Activated CD4-positive, CD25-positive, alpha-beta regulatory T cell treated with anti-CD3 and anti-CD28 coated beads, Interleukin-2, amount 50 U/mL, for 72 hours (primary cell): ENCODE data around the gene TMEM14C.
"Not testable (repeated sequence)": the region's sequence is repeated elsewhere in the genome, so short reads cannot be mapped to it uniquely, and the experiment has no call there.

Source experiments
- DNase-seq: peaks from one replicate; pipeline ENCODE4 v3.0.0; 2021

TMEM14C gene

DNA sequence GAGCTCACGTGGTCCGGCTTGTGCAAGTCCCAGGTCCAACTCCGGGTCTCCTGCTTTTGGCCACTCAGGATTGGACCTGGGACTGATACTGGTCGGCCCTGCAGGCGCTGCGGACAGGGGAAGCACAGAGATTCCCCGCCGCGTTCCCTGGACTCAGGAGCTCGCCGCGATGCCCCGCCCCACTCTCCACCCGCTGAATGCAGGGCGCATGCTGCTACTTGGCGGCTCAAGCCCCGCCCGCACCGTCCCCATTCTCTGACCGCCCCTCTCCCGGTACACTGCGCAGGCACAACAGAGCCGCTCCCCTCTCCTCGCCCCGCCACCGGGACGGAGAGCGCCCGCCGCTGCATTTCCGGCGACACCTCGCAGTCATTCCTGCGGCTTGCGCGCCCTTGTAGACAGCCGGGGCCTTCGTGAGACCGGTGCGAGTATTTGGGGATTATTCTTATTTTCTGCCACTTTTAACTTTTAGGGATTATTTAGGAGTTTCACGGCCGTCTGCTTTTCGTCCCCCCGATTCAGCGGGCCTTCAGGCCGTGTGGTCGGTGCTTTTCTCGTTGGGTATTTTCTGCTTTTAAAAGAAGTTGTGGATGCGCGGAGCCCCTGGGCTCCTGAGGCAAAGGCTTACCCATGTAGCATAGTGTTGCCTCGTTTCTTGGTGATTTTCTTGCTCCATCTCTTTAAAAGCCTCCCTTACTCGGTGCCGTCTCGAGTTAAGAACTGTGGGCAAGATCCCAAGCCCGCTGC, at the start of gene TMEM14C:
TMEM14C (plus strand) TSS at position 251 of the 747 bp plus-strand sequence. CDS start 1,544 bp downstream, outside the sequence.
- peak; percentile 84 for DNase-seq

DNA sequence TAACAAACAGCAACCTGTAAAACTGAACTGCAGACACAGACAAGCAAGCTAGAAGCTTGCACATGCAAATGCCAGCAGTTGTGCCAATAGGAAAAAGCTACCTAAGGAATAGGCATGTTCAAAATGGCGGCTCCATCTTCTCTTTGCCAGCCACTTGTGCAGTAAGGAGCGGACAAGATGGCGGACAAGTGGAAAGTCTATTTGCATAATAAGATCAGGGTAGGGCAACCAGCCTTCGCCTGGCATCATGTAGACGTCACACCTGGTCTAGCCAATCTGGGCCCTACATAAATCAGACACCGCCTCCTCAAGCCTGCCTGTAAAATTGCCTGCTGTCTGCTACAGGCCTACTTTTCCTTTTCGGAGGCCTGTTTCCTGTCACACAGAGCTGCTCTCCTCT, 46.5 kb upstream of the TMEM14C start:
- DNase-seq, result no peak

DNA sequence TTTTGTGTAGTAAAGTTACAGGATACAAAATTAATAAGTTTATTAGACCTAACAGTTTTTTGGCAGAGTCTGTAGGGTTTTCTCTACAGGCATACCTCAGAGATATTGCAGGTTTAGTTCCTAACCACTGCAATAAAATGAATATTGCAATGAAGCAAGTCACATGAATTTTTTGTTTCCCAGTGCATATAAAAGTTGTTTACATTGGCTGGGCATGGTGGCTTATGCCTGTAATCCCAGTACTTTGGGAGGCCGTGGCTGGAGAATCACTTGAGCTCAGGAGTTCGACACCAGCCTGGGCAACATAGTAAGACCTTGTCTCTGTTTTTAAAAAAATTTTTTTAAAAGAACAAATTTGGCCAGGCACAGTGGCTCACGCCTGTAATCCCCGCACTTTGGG, 44.4 kb upstream of the TMEM14C start:
- DNase-seq, result no peak

- DNase-seq, result no peak
Measured at GRCh38 chr6:10681795-10682194, 41.1 kb upstream of the TMEM14C start.

DNA sequence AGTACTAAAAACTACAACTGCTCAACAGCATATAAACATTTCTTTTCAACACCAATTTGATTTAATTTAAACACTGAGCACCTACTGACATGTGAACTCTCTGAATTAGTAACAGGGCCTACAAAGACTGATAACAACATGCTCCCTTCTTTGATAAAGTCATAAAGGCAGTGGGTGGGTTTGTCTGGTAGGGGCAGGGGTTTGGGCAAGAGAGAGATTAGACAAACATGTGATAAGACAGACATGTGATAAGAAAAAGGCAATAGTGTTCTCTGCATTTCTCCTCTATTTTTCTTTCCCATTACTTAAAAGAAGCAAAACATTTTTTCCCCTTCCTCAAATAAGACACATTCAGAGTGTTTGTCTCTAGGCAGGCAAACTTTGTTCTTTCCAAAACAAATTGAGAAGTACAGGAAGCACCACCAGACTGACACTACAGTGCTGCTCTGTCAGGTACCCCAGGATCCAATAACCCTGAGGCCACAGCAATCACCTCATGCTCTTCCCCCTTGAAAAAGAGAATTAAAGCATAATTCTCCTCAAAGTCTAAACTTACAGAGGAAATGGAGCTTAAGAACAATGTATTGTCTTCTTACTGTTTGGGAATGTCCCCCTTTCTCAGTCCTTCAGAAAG, 40.4 kb upstream of the TMEM14C start:
- no peak for DNase-seq

- no peak for DNase-seq
Measured at GRCh38 chr6:10684618-10685017, 38.3 kb upstream of the TMEM14C start.

DNA sequence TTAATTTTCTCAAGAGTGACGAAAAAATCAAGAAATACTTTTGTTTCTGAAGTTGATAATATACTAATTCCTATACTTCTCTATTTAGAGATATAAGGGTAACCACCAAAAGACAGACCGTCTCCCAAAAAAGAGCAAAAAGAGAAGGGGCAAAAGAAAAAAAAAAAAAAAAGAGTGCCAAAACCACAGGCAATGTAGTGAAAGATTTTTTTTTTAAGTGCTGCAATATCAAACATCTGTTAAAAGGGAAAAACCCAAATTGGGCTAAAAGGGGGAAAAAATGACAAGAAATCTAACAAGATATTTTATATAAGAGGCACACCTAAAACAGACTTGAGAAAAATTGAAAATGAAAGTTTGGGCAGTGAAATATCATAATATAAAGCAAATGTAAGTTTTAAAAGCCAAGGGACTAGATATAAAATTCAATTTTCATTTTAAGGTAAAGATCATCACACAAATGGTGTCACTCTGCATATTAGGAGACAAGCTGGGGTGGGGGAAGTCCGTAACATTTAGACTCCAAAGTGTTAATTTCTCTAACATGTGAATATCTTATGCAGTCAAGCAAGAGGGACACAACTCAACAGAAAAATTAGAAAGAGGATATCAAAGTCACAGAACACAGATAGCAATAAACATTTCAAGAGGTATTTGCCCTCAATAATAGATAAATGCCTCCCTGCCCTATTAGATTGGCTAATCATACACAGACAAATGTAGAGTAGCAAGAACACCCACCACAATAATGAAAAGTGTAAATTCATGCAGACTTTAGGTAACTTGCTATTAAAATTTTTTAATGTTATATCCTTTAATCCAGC, 37.6 kb upstream of the TMEM14C start:
- no peak for DNase-seq

GRCh38 chr6:10686901-10687300, 36.0 kb upstream of the TMEM14C start:
- no peak for DNase-seq

GRCh38 chr6:10687582-10687981, 35.3 kb upstream of the TMEM14C start:
- DNase-seq, result no peak

DNA sequence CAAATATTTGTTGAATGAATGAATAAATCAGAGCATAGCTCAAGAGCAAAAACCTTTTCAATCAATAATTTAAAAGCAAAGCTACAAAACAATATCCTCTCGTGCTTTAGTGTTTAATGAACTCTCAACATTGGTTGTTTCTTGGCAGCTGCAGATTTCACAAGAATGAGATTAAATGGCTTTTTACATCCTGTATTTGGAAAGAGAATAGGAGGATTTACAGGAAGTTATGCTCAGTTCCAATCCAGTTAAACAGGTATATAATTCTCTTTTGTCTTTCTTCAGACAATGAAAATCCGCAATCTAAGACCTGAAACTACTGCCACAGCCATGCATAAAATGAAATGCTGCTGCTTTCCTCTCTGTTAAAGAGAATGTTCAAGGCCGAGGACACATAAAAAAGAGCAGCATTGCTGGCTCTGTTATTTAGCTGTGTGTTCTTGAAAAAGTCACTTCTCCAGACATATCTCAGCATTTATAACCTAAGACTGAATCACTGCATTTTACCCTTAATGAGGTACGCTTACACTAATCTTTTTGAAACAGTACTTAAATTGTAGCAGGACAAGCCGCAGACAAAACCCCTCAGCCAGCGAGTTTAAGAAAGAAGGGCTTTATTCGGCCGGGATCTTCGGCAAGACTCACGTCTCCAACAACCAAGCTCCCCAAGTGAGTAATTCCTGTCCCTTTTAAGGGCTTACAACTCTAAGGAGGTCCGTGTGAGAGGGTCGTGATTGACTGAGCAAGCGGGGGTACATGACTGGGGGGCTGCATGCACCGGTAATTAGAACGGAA, 32.0 kb upstream of the TMEM14C start:
- DNase-seq, result no peak

DNA sequence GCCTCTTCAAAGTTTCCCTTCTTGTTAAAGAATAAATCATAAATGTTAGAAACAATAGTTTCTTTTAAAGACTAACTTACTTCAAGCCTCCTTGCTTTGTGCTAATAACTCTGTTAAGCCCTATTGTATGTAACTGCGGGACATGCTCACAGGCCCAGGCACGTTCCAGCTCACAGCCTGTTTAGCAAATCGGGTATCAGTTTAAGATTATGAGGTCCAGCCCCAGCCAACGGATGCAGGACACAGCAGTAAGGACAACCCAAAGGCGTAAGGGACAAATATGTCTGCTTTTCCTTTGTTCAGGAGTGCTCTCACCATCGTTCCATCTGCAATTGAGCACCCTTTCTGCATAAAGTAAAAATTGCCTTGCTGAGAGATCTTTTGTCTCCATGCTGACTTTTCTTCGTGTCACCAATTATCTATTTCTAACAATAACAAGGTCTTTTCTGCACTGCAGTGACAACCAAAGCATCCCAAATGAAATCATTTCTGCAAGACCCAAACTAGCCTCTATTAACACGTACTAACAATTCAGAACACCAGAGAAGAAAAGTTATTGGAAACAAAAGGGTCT, 29.8 kb upstream of the TMEM14C start:
- DNase-seq, result no peak

DNA sequence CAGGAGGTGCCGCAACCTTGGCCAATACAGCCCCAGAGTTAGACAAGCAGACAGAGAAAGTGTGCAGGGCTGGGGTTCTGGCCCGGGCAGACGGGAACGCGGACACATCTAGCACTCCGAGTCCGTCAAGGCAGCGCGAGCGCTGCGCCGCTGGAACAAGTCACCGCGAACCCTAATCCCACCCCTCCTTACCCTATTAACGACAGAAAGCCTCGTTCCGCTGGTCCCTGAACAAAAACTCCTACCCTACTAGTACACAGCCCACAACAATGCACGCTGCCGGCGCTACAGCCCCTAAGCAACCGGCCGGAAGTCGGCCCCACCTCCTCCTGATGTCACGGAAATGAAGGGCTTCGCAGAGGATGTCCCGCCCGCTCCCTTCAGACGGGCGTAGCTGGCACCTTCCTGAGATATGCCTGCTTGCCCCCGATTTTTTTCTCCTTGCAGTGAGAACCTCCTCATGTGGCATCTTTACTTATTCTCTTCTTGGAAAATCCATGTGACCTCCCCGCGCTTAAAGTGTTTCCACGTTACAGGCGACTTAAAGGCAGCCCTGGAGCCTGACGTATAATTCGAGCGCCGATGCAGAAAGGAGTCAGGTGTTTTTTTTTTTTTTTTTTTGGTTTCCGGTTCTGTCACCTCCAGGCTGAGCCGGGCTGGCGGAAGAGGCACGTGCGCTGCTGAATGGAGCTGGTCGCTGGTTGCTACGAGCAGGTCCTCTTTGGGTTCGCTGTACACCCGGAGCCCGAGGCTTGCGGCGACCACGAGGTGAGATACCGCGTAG, 28.4 kb upstream of the TMEM14C start, which contains the start of the genes C6orf52 and PAK1IP1:
C6orf52 (minus strand) TSS at position 315 of the 784 bp plus-strand sequence. CDS start 7,066 bp downstream, outside the sequence.
PAK1IP1 (plus strand) TSS at position 671 of the 784 bp plus-strand sequence; CDS start at position 685, 14 bp downstream.
- DNase-seq, result peak; percentile 88

DNA sequence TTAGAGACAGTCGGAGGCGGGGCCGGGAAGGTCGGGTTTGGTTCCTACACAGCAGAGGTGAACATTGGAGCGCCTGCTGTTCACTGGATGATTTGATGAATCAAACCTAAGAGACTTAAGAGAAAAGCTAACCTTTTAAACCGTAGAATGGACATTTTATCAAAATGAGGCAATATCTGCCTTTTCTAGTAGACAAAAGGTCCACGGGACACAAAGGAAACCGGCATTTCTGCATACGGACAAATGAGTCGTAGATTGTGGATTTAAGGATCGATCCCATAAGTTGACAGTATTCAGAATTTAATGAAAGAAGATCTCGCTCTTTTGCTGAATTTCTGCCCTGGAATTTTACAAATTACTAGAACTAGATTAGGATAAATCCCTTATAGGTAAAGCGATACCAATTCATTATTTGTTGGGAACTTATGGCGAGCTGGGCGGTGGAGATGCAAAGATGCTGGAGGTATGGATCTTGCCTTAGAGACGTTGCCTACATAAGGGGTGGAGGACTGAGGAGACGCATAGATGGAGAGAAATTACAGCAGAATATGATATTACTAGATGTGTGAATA, 27.7 kb upstream of the TMEM14C start:
- no peak for DNase-seq

DNA sequence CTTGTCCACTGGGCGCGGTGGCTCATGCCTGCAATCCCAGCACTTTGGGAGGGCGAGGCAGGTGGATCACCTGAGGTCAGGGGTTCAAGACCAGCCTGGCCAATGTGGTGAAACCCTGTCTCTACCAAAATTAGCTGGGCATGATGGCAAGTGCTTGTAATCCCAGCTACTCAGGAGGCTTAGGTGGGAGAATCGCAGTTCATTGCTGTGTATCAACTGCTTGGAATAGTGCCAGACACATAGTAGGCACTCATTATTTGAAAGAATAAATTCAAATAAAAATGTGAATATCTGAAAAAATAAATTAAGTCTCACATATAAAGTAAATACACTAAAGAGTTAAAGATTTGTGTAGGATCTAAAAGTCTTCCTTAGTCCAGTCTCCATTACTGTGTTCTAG, 26.2 kb upstream of the TMEM14C start:
- no peak for DNase-seq

GRCh38 chr6:10713962-10714361, 8.9 kb upstream of the TMEM14C start:
- DNase-seq, result no peak

- peak; percentile 44 for DNase-seq
Measured at GRCh38 chr6:10719296-10719963, 3.4 kb upstream of the TMEM14C start.

- peak; percentile 32 for DNase-seq
Measured at GRCh38 chr6:10719964-10720264, 3.0 kb upstream of the TMEM14C start.

- peak; percentile 73 for DNase-seq
Measured at GRCh38 chr6:10720265-10720959, 2.5 kb upstream of the TMEM14C start.

GRCh38 chr6:10720960-10721849, 1.7 kb upstream of the TMEM14C start:
- not testable (repeated sequence) for DNase-seq
